DOHH2 (cell line): ENCODE data around the gene SSBP3.

Experiments
- EZH2phosphoT487 ChIP-seq: fragments of 200-600 bp; sonication (generic); IDR thresholded peaks from 2 replicates; pipeline ENCODE4 v1.6.1; 2017; ENCODE audit warnings: borderline replicate concordance, mild to moderate bottlenecking, antibody characterized with exemption, low read length, moderate library complexity, mixed read lengths
- TF ChIP-seq, protein P1 (sequence below): fragments of 200-600 bp; sonication (generic); IDR thresholded peaks from one replicate; pipeline ENCODE4 v1.5.1; 2014; ENCODE audit warnings: antibody characterized with exemption, mild to moderate bottlenecking, low read depth, low read length; ENCODE audit not compliant: poor library complexity, severe bottlenecking

DNA sequence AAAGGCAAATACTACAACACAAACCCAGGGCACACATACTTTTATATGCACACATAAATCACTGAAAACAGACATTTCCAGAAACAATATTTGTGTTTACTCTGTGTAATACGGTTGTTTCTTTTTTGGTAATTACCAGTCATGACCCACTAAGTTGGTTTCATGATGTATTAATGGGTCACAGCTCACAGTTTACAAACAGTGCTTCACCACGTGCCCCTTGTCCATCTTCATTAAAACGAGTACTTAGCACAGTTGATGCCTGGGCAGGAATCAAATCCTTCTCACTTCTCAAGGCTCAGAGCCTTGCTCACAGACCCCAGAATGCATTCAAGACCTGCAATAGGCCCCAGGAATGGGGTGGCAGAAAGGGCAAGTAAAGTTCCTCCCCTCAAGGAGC, 13.8 kb downstream of the SSBP3 start:
- TF ChIP-seq, protein P1, sequence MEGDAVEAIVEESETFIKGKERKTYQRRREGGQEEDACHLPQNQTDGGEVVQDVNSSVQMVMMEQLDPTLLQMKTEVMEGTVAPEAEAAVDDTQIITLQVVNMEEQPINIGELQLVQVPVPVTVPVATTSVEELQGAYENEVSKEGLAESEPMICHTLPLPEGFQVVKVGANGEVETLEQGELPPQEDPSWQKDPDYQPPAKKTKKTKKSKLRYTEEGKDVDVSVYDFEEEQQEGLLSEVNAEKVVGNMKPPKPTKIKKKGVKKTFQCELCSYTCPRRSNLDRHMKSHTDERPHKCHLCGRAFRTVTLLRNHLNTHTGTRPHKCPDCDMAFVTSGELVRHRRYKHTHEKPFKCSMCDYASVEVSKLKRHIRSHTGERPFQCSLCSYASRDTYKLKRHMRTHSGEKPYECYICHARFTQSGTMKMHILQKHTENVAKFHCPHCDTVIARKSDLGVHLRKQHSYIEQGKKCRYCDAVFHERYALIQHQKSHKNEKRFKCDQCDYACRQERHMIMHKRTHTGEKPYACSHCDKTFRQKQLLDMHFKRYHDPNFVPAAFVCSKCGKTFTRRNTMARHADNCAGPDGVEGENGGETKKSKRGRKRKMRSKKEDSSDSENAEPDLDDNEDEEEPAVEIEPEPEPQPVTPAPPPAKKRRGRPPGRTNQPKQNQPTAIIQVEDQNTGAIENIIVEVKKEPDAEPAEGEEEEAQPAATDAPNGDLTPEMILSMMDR: no peak
- TF ChIP-seq EZH2phosphoT487: no peak
